Smooth muscle cell (in vitro differentiated cells): ENCODE data around the gene USP14. TPM values are rescaled to one million over a fixed set of nuclear protein-coding genes. Genes with fewer than 3 reads are reported as not detected.

Experiments used
- DNase-seq: peaks from one replicate; lab custom pipeline; 2025; ENCODE audit not compliant: unreplicated experiment; lab: John Stamatoyannopoulos, UW
- H2AFZ ChIP-seq: fragments of 200-600 bp; sonication (generic); 2 replicates; pipeline ENCODE4 v1.6.0; 2016; ENCODE audit warnings: antibody characterized with exemption, low read depth, mild to moderate bottlenecking
- H3F3A ChIP-seq: fragments of 200-600 bp; sonication (generic); 2 replicates; pipeline ENCODE4 v1.6.0; 2017; ENCODE audit warnings: antibody characterized with exemption, low read depth
- H3K27ac ChIP-seq: fragments of 200-600 bp; sonication (generic); 2 replicates; pipeline ENCODE4 v1.5.1; 2016; ENCODE audit warnings: low read depth, mild to moderate bottlenecking
- H3K27me3 ChIP-seq: fragments of 200-600 bp; sonication (generic); 2 replicates; pipeline ENCODE4 v1.6.1; 2016; ENCODE audit warnings: low read depth, mild to moderate bottlenecking
- H3K36me3 ChIP-seq: fragments of 200-600 bp; sonication (generic); 2 replicates; pipeline ENCODE4 v1.5.1; 2016; ENCODE audit warnings: low read depth
- H3K4me1 ChIP-seq: fragments of 200-600 bp; sonication (generic); 2 replicates; pipeline ENCODE4 v1.5.1; 2016; ENCODE audit warnings: low read depth
- H3K4me2 ChIP-seq: fragments of 200-600 bp; sonication (generic); 2 replicates; pipeline ENCODE4 v1.6.0; 2016; ENCODE audit warnings: mild to moderate bottlenecking
- H3K4me3 ChIP-seq: fragments of 200-600 bp; sonication (generic); 2 replicates; pipeline ENCODE4 v1.5.1; 2016; ENCODE audit warnings: mild to moderate bottlenecking
- H3K79me2 ChIP-seq: fragments of 200-600 bp; sonication (generic); 2 replicates; pipeline ENCODE4 v1.6.0; 2016; ENCODE audit warnings: low read depth, mild to moderate bottlenecking
- H3K9ac ChIP-seq: fragments of 200-600 bp; sonication (generic); 2 replicates; pipeline ENCODE4 v1.6.0; 2016; ENCODE audit warnings: low read depth
- H3K9me3 ChIP-seq: fragments of 200-600 bp; sonication (generic); replicated peaks from 2 replicates; pipeline ENCODE4 v1.5.1; 2016; ENCODE audit warnings: low read depth
- H4K20me1 ChIP-seq: fragments of 200-600 bp; sonication (generic); 2 replicates; pipeline ENCODE4 v1.6.0; 2016; ENCODE audit warnings: low read depth
- WGBS: methylation state at CpG from one replicate; pipeline ENCODE4 v1.1.7; 2016; ENCODE audit warnings: low lambda C conversion rate; 5-methylcytosine and 5-hydroxymethylcytosine counted together
- polyA plus RNA-seq: library from polyadenylated mRNA; unstranded; fragments of >200 nt; fragmentation: Nextera tagmentation; extraction: Ambion mirVana; gene quantifications from 2 replicates; pipeline ENCODE4 v1.2.1, GENCODE V29; 2016
- total RNA-seq: library from RNA; depleted of rRNA; stranded (reverse); fragments of >200 nt; gene quantifications from 2 replicates; pipeline ENCODE4 v1.2.3, GENCODE V29; 2014
- TF ChIP-seq, protein P1 (sequence below): fragments of 200-600 bp; sonication (generic); IDR thresholded peaks from 2 replicates; pipeline ENCODE4 v1.5.1; 2017; ENCODE audit warnings: borderline replicate concordance, mild to moderate bottlenecking, antibody characterized with exemption; ENCODE audit not compliant: insufficient read depth, poor library complexity, severe bottlenecking

Gene USP14
- total and polyA plus RNA-seq, 2 experiments from 2014 or later = 36.5 to 49.0 TPM

DNA sequence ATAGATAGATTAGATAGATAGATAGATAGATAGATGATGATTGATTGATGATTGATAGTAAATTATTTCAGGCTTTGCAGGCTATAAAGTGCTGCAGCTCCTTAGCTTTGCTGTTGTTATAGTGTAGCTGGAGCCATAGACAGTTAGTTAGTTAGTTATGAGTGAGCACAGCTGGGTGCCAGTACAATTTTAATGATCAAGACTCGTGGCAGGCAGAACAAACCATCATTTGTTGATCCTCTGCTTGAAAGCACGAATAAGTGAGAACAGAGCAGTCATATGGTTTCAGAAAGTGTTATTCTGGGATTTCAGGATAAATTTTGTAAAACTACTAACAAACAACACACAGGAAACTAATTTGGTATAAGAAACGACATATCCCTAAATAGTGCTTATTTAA lies 55.6 kb downstream of the USP14 start:
- Histone ChIP-seq H3K27ac (no peak overlapping the region), H3K9ac (no peak overlapping the region), H3K4me1 (no peaks in the 10 kb centered on the region), H3K9me3 (no peaks in the 10 kb centered on the region), H3F3A (no peaks in the 10 kb centered on the region), H3K79me2 (no peaks in the 10 kb centered on the region), H3K36me3 (peaks cover 30% of the 10 kb centered on the region), H3K27me3 (no peaks in the 10 kb centered on the region), H4K20me1 (peaks cover 7% of the 10 kb centered on the region), H3K4me2 (no peak overlapping the region), H2AFZ (no peak overlapping the region), H3K4me3 (no peak overlapping the region)
- TF ChIP-seq, protein P1, sequence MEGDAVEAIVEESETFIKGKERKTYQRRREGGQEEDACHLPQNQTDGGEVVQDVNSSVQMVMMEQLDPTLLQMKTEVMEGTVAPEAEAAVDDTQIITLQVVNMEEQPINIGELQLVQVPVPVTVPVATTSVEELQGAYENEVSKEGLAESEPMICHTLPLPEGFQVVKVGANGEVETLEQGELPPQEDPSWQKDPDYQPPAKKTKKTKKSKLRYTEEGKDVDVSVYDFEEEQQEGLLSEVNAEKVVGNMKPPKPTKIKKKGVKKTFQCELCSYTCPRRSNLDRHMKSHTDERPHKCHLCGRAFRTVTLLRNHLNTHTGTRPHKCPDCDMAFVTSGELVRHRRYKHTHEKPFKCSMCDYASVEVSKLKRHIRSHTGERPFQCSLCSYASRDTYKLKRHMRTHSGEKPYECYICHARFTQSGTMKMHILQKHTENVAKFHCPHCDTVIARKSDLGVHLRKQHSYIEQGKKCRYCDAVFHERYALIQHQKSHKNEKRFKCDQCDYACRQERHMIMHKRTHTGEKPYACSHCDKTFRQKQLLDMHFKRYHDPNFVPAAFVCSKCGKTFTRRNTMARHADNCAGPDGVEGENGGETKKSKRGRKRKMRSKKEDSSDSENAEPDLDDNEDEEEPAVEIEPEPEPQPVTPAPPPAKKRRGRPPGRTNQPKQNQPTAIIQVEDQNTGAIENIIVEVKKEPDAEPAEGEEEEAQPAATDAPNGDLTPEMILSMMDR = no peak
- 85% methylated on average over 3 of the region's 3 CpGs for WGBS
- no peak for DNase-seq

DNA sequence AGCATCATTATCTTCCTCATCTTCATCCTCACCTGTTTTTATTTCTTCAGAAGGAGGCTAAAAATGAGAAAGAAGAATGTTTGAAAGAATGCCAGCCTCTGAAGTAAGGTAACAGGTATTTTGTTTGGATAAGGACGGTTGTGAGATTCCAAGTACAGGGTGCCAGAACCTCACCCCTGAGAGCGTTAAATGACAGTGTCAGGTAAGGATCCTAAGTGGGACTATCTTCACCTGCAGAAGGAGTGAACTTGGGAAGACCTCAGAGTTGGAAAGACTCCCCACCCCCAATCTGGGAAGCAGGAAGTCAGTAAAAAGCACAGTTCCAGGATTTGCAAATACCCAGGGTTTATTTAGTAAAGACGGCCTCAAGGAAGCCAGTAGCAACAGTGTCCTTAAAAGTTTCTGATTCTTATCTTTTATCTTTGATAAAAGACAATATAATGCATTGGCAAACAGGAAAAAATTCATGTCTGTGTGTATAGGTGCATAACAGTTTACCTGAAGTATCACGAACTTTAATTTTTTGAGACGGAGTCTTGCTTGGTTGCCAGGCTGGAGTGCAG lies 57.2 kb downstream of the USP14 start:
- no peaks in the 10 kb centered on the region for H3K79me2 ChIP-seq
- H3K4me2 ChIP-seq = no peak overlapping the region
- H3K9ac ChIP-seq = no peak overlapping the region
- H3F3A ChIP-seq = peaks cover under 1% of the 10 kb centered on the region
- no peaks in the 10 kb centered on the region for H3K4me1 ChIP-seq
- no peak overlapping the region for H3K27ac ChIP-seq
- H4K20me1 ChIP-seq = no peaks in the 10 kb centered on the region
- TF ChIP-seq, protein P1 = no peak
- no peaks in the 10 kb centered on the region for H3K9me3 ChIP-seq
- H3K4me3 ChIP-seq = no peak overlapping the region
- peaks cover 27% of the 10 kb centered on the region for H3K36me3 ChIP-seq
- WGBS = 97% methylated on average over 5 of the region's 5 CpGs
- no peaks in the 10 kb centered on the region for H3K27me3 ChIP-seq
- DNase-seq = no peak
- no peak overlapping the region for H2AFZ ChIP-seq

DNA sequence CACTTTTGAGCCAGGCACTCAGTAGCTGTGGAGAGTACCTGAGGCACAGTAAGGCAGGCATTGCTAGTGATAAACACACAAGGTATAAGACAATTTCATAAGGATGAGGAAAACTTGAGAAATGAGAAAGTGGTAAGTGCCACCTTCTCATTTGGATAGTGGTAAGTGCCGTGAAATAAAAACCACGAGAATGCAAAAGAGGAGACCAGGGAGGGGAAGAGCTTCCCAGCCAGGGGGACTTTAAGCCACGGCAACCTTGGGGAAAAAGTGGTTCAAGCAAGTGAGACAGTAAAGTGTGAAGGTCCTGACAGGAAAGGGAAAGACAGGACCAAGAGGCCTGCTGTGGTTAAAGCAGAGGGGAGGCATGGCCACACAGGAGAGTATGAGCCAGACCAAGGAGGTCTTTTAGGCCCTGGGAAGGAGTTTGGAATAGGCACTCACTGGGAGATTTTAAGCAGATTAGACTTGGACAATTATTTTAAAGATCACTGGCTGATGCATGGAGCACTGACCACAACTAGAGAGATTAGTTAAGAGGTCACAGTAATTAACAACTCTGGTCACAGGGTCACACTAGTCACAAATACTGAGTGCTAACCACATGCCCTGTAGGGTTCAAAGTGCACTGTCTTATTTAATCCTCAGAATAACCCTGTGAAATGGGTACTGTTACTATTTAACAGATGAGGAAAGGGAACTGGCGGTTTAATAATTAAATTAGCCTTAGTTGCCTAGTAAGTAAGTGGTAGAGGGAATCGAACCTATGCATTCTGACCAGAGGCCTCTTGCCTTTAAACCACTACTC lies 59.4 kb downstream of the USP14 start:
- no peak for DNase-seq
- Histone ChIP-seq H3K27me3 (no peaks in the 10 kb centered on the region), H3K79me2 (no peaks in the 10 kb centered on the region), H3K9me3 (no peaks in the 10 kb centered on the region), H3K9ac (no peak overlapping the region), H3K4me1 (no peaks in the 10 kb centered on the region), H2AFZ (no peak overlapping the region), H3K4me3 (no peak overlapping the region), H3K36me3 (peaks cover 10% of the 10 kb centered on the region), H3K27ac (no peak overlapping the region), H4K20me1 (no peaks in the 10 kb centered on the region), H3K4me2 (no peak overlapping the region), H3F3A (peaks cover 6% of the 10 kb centered on the region)
- WGBS = 97% methylated on average over 5 of the region's 5 CpGs
- TF ChIP-seq, protein P1 = no peak

DNA sequence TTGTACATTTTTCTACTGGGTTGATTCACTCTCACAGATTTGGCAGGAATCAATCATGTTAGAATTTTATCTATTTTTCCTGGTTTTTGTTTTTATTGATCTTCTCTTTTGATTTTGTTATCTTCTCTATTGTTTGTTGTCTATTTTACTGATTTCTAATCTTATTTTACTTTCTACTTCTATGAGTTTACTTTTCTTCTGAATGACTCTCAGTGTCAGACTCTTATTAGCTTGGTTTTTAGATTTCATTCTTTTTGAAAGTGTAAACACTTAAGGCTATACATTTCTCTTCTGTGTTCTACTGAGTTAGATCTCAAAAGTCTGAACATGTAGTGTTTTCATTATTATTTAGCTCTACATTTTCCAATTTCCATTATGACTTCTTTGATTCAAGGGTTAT lies 62.4 kb downstream of the USP14 start:
- Histone ChIP-seq H3K36me3 (no peaks in the 10 kb centered on the region), H3K4me2 (no peak overlapping the region)
- TF ChIP-seq, protein P1 = no peak

More for the DNA sequence above, 62.4 kb downstream of the USP14 start:
- Histone ChIP-seq H3K4me1 (no peaks in the 10 kb centered on the region), H2AFZ (no peak overlapping the region), H3K9me3 (no peaks in the 10 kb centered on the region), H3K4me3 (no peak overlapping the region), H3K27ac (no peak overlapping the region), H3K79me2 (no peaks in the 10 kb centered on the region), H4K20me1 (no peaks in the 10 kb centered on the region), H3K27me3 (no peaks in the 10 kb centered on the region), H3F3A (peaks cover 6% of the 10 kb centered on the region), H3K9ac (no peak overlapping the region)
- no peak for DNase-seq
